ENCODE measurements around the gene COL16A1.

COL16A1 gene

GRCh38 chr1:31683997-31684396 lies 19.8 kb downstream of the COL16A1 start:
- DNase-seq: no peak

- DNase-seq: no peak
These were observed 22.4 kb downstream of the COL16A1 start for GRCh38 chr1:31681415-31681814.

- DNase-seq: no peak
These were observed 24.1 kb downstream of the COL16A1 start for GRCh38 chr1:31679676-31680230.

- no peak for DNase-seq
These were observed 24.7 kb downstream of the COL16A1 start for GRCh38 chr1:31679091-31679490.

- no peak for DNase-seq
These were observed 25.1 kb downstream of the COL16A1 start for GRCh38 chr1:31678681-31679080.

- DNase-seq: no peak
These were observed 25.9 kb downstream of the COL16A1 start for GRCh38 chr1:31677949-31678348.

- no peak for DNase-seq
These were observed 26.4 kb downstream of the COL16A1 start for GRCh38 chr1:31677401-31677800.

GRCh38 chr1:31675756-31676155 lies 28.1 kb downstream of the COL16A1 start:
- no peak for DNase-seq

- no peak for DNase-seq
These were observed 28.7 kb downstream of the COL16A1 start for GRCh38 chr1:31675161-31675560.

- DNase-seq: no peak
These were observed 29.2 kb downstream of the COL16A1 start for GRCh38 chr1:31674626-31675025.

GRCh38 chr1:31673433-31673832 lies 30.4 kb downstream of the COL16A1 start:
- DNase-seq: no peak

- DNase-seq: no peak
These were observed 30.8 kb downstream of the COL16A1 start for GRCh38 chr1:31672986-31673385.

GRCh38 chr1:31671561-31672201 lies 32.1 kb downstream of the COL16A1 start:
- no peak for DNase-seq

GRCh38 chr1:31671147-31671546 lies 32.7 kb downstream of the COL16A1 start:
- no peak for DNase-seq

GRCh38 chr1:31670593-31670964 lies 33.2 kb downstream of the COL16A1 start:
- no peak for DNase-seq

- DNase-seq: peak in 1 of 2 donors; percentile 7
These were observed 33.8 kb downstream of the COL16A1 start for GRCh38 chr1:31669786-31670592.

- DNase-seq: no peak
These were observed 34.4 kb downstream of the COL16A1 start for GRCh38 chr1:31669433-31669785.

GRCh38 chr1:31668303-31668883 lies 35.4 kb downstream of the COL16A1 start:
- no peak for DNase-seq

GRCh38 chr1:31667065-31667785 lies 36.6 kb downstream of the COL16A1 start:
- no peak for DNase-seq

GRCh38 chr1:31666263-31666963 lies 37.4 kb downstream of the COL16A1 start:
- no peak for DNase-seq

GRCh38 chr1:31665234-31665878 lies 38.5 kb downstream of the COL16A1 start:
- DNase-seq: no peak

GRCh38 chr1:31664528-31664927 lies 39.3 kb downstream of the COL16A1 start:
- DNase-seq: no peak

All from stimulated activated CD4-positive, alpha-beta T cell treated with anti-CD3 and anti-CD28 coated beads, Interleukin-2, amount 100 ng/mL, for 48 hours (primary cell).